ENCODE data around the gene UBE2D4.

UBE2D4 gene

GRCh38 chr7:43906331-43907010 is 19.8 kb upstream of the UBE2D4 start, which contains the start of gene URGCP:
Gene URGCP (minus strand): TSS chr7:43906596. CDS start chr7:43906575, 21 bp downstream.
- DNase-seq (ENCODE audit: low read depth in 2 of 2) = peak in 1 of 2 donors; percentile 24

GRCh38 chr7:43914795-43915194 is 11.4 kb upstream of the UBE2D4 start:
- DNase-seq (ENCODE audit: low read depth in 2 of 2) = no peak

- DNase-seq (ENCODE audit: low read depth in 2 of 2) = no peak
Observed at GRCh38 chr7:43915907-43916306, 10.3 kb upstream of the UBE2D4 start.

DNA sequence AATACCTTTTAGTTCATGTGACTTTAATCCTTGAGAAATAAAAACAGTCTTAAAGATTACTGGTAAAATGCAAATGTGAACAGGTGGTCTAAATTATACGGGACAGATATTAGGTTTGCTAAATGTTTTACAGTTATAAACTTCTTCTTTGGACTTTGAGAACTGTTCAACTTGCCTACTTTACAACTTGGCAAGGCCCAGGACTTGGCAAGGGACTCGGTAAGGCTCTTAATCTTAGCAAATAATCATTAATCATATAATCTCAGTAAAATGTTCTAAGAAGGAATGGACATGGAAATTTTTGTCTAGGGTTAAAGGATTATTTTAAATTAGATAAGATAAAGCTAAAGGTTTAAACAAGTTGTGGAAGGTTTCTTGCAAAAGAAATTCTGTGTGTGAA is 4.8 kb upstream of the UBE2D4 start:
- no peak for DNase-seq (ENCODE audit: low read depth in 2 of 2)

- DNase-seq (ENCODE audit: low read depth in 2 of 2) = no peak
Observed at GRCh38 chr7:43922726-43923125, 3.5 kb upstream of the UBE2D4 start.

DNA sequence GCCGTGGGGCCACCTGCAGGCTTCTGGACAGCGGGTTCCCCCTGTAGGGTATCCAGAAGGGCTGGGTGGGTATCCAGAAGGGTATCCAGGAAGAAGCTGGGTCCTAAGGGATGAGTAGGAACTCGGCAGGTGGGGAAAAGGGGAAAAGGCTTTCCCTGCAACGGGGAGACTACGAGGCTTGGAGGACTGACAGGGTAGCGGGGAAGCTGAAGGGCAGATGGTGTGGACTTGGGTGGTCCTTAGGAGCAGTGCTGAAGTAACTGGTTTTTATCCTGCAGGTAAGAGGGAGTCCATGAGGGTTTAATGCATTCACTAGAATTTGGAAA is 525 bp downstream of the UBE2D4 start:
- DNase-seq (ENCODE audit: low read depth in 2 of 2) = no peak

DNA sequence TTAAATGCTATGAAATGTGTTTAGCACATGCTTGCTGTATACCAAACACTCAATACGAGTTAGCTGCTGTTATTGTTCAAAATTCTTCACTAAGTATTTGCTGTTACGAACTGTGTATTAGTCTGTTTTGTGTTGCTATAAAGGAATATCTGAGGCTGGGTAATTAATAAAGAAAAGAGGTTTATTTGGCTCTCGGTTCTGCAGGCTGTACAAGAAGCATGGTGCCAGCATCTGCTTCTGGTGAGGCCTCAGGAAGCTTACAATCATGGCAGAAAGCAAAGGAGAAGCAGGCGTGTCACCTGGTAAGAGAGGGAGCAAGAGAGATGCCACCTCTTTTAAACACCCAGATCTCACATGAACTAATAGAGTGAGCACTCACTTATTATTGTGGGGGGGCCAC is 1.6 kb downstream of the UBE2D4 start:
- no peak for DNase-seq (ENCODE audit: low read depth in 2 of 2)

- DNase-seq (ENCODE audit: low read depth in 2 of 2) = no peak
Observed at GRCh38 chr7:43929529-43930457, 3.6 kb downstream of the UBE2D4 start.

DNA sequence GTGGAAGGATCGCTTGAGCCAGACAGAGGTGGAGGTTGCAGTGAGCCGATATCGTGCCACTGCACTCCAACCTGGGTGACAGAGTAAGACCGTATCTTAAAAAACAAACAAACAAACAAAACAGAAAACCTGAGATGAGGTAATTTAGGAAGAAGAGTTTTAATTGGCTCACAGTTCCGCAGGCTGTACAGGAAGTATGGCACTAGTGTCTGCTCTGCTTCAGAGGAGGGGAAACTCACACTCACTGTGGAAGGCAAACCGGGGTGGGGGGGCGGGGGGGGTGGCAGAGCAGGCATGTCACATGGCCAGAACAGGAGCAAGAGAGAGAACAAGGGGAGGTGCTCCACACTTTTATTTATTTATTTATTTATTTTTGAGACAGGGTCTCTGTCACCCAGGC is 5.1 kb downstream of the UBE2D4 start:
- DNase-seq (ENCODE audit: low read depth in 2 of 2) = no peak

- no peak for DNase-seq (ENCODE audit: low read depth in 2 of 2)
Observed at GRCh38 chr7:43933902-43934560, 7.8 kb downstream of the UBE2D4 start.

GRCh38 chr7:43937444-43937843 is 11.2 kb downstream of the UBE2D4 start:
- DNase-seq (ENCODE audit: low read depth in 2 of 2) = no peak

GRCh38 chr7:43938892-43939482 is 12.8 kb downstream of the UBE2D4 start:
- no peak for DNase-seq (ENCODE audit: low read depth in 2 of 2)

DNA sequence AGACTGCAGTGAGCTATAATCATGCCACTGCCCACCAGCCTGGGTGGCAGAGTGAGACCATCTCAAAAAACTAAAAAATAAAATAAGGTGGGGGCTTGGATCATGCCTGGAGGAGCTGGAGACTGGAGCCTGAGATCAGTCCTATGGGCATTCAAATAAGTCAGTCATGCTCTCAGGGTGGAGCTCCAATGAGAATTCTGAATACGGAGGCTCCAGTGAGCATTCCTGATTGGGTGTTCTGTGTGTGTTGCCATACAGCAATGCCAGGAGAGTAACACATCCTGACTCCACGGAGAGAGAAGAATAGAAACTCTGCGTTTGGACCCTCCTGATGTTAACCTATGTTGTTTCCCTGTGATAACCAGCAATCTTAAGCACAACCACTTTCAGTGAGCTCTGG is 16.0 kb downstream of the UBE2D4 start:
- DNase-seq (ENCODE audit: low read depth in 2 of 2) = no peak

- no peak for DNase-seq (ENCODE audit: low read depth in 2 of 2)
Observed at GRCh38 chr7:43942997-43943396, 16.8 kb downstream of the UBE2D4 start.

DNA sequence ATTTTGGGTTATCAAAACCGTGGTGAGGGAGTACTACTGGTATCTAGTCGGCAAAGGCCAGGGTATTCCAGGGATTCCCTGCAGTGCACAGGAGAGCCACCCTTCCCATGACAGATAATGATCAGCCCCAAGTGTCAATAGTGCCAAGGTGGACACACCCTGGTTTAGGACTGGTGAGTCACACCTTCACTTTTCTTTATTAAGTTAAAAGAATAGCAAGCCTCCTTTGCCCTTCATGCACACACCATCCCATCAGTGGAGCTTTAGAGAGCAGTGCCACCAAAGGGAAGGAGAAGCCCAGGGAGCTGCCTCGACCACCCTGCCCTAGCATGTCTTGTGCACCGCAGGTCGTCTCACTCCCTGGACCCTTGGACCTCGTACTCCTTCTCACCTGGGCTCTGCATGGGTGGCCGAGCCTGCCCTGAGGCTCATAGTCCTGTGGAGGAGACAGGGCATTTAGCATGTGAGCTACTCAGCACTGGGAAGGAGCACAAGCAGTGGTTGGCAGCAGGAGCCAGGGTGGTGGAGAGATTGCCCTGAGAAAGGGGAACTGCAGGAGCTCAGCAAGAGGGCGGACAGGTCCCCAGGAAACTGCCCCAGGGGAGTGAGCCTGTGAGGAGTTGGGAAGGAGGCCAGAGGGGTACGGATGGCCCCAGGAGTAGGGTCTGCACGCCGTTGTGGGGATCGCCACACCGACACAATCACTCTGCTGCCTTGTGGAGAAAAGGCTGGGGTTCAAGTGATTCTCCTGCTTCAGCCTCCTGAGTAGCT is 17.4 kb downstream of the UBE2D4 start:
- no peak for DNase-seq (ENCODE audit: low read depth in 2 of 2)

GRCh38 chr7:43944286-43944685 is 18.1 kb downstream of the UBE2D4 start:
- DNase-seq (ENCODE audit: low read depth in 2 of 2) = no peak

- DNase-seq (ENCODE audit: low read depth in 2 of 2) = no peak
Observed at GRCh38 chr7:43952028-43952427, 25.8 kb downstream of the UBE2D4 start.

DNA sequence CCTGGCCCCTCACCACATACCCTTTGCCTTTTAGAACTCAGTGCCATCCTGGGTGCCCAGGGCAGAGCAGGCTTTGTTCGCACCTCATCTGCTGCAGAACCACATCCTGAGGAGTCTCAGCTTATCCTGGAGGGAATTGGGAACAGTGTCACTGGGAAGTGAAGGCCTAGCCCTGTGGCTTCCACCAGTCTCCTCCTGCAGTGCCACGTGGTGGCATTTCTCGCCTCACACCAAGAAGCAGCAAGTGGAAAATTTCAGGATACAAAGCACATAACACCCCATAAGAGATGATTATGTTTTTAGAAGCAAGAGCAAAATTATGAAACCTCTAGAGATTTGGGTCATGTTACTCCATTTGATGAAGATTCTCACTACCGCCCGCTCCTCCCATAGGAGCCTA is 26.8 kb downstream of the UBE2D4 start:
- DNase-seq (ENCODE audit: low read depth in 2 of 2) = no peak

GRCh38 chr7:43954524-43955228 is 28.4 kb downstream of the UBE2D4 start:
- DNase-seq (ENCODE audit: low read depth in 2 of 2) = no peak

- no peak for DNase-seq (ENCODE audit: low read depth in 2 of 2)
Observed at GRCh38 chr7:43956027-43956426, 29.8 kb downstream of the UBE2D4 start.

- no peak for DNase-seq (ENCODE audit: low read depth in 2 of 2)
Observed at GRCh38 chr7:43960933-43961332, 34.7 kb downstream of the UBE2D4 start.

All from activated CD8-positive, alpha-beta memory T cell treated with anti-CD3 and anti-CD28 coated beads for 4 hours (primary cell).